Activated effector memory CD4-positive, alpha-beta T cell treated with Interleukin-2 at 50 U/mL for 16 hours (primary cell): Measurements from ENCODE around the gene RBPJ.

ENCODE experiments used
- DNase-seq: peaks from one replicate; pipeline ENCODE4 v3.0.0-alpha.2; 2020

RBPJ gene

GRCh38 chr4:26463386-26463785 is 142.6 kb downstream of the RBPJ start:
- DNase-seq, result no peak

- DNase-seq, result no peak
Measured at GRCh38 chr4:26464420-26465095, 143.7 kb downstream of the RBPJ start.

- no peak for DNase-seq
Measured at GRCh38 chr4:26466578-26467270, 145.9 kb downstream of the RBPJ start.

GRCh38 chr4:26467724-26468123 is 146.9 kb downstream of the RBPJ start:
- no peak for DNase-seq

DNA sequence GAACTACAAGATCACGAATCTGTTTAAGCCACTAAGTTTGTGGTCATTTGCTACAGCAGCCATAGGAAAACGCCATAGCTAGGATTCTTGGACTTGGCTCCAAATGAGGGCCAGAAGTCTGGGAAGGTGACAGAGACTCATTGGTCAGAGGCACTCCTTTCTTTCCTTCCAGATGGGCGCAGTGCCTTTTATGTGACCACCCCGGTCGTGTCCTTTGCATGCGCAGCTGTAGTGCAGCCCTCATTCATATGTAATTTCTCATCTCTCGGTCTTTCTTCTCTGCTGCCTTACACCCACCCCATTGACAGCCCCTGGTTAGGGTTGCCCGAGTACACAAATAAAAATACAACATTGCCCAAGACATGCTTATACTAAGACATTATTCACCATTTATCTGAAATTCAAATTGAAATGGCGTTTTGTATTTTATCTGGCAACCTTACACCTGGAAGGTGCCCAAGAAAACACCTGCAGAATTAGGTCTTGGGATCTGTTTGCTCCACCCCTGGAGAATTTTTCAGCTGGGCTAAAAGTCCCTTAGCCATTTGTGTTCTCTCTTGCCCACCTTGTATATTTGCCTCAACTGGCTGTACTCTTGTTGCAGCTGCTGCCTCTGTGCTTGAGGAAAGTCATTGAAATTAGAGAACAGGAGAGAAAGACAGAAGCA is 147.6 kb downstream of the RBPJ start:
- no peak for DNase-seq

- DNase-seq, result no peak
Measured at GRCh38 chr4:26468977-26469376, 148.2 kb downstream of the RBPJ start.

- DNase-seq, result no peak
Measured at GRCh38 chr4:26471890-26472289, 151.1 kb downstream of the RBPJ start.

- no peak for DNase-seq
Measured at GRCh38 chr4:26473893-26474292, 153.1 kb downstream of the RBPJ start.

- DNase-seq, result no peak
Measured at GRCh38 chr4:26474551-26474950, 153.7 kb downstream of the RBPJ start.

GRCh38 chr4:26475716-26476115 is 154.9 kb downstream of the RBPJ start:
- no peak for DNase-seq

DNA sequence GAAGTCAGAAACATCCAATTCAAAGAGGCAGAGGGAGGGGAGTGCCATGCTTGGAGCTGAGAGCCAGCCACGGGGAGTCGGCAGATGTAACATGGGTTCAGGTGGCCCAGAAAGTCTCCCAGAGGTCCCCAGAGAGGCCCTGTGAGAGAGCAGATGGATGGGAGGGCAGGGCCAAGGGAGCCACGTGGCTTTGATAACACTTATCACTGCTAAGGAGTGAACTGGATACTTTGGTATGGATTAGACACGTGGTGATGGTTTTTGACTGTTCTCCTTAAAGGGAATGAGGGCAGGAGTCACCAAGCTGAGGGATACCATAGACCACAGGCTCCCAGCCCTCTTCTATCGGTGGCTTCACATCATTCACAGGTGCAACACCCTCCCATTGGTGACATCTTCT is 155.7 kb downstream of the RBPJ start:
- no peak for DNase-seq

DNA sequence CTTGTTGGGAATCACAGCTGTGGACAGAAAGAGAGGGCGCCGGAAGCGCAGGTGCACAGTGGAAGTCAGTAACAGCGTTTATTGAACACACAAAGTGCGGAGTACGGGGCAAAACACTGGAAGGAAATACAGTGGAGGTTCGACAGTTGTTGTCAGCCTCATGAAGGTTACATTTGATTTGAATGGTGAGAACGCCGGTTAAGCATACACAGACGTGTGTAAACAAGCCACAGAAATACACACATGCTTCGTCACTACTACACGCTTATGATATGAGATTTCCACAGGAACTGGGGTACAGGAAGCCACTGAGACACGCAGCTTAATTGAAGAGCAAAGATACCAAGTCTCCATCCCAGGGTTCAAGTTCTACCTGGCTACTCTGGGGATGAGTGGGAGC is 157.5 kb downstream of the RBPJ start:
- DNase-seq, result no peak

GRCh38 chr4:26482508-26483462 is 162.0 kb downstream of the RBPJ start:
- no peak for DNase-seq

- no peak for DNase-seq
Measured at GRCh38 chr4:26484032-26484515, 163.3 kb downstream of the RBPJ start.

- no peak for DNase-seq
Measured at GRCh38 chr4:26484516-26484915, 163.7 kb downstream of the RBPJ start.
